Lower leg skin (tissue), 4 donors: ENCODE results near the gene CTNND2. TPM values are rescaled to one million over a fixed set of nuclear protein-coding genes. Genes with fewer than 3 reads are reported as not detected.

Experiments
- DNase-seq, 2 donors: peaks; one replicate each; pipeline ENCODE4 v3.0.0-alpha.2; 2019; ENCODE audit warnings: low spot score in 2 of 2
- H3K4me3 ChIP-seq: fragments of 200-600 bp; sonication (generic); 2 replicates; pipeline ENCODE4 v1.5.1; 2017; ENCODE audit warnings: mild to moderate bottlenecking, low read depth; ENCODE audit not compliant: poor library complexity, severe bottlenecking
- POLR2A ChIP-seq, 2 donors: fragments of 450-650 bp; IDR thresholded peaks; one replicate each; pipeline ENCODE4 v1.6.1; 2016 to 2017; ENCODE audit warnings: antibody characterized with exemption in 2 of 2, mild to moderate bottlenecking in 1 of 2, moderate library complexity in 1 of 2
- WGBS, 2 donors: methylation state at CpG; one replicate each; pipeline ENCODE4 v1.1.5; 2018; 5-methylcytosine and 5-hydroxymethylcytosine counted together
- intact Hi-C: fragments of 100-400 bp; cut with DNase I; formaldehyde crosslinking; loops from one replicate; pipeline ENCODE4 v1.15.0; 2023; ENCODE audit warnings: low total_unique reads
- total RNA-seq, 4 donors: library from RNA; depleted of rRNA; stranded (reverse); fragments of >200 nt; gene quantifications; one replicate each; pipeline ENCODE4 v1.1.0, GENCODE V29; 2016
- TF ChIP-seq, protein P1 (sequence below), 3 donors: fragments of 450-650 bp; IDR thresholded peaks; one replicate each; pipeline ENCODE4 v1.5.1; 2016; ENCODE audit warnings: antibody characterized with exemption in 3 of 3, mild to moderate bottlenecking in 3 of 3, moderate library complexity in 2 of 3

The CTNND2 gene
- total RNA-seq, 4 donors from 2014 or later, result 0.21 to 2.9 (median 0.55) TPM

DNA sequence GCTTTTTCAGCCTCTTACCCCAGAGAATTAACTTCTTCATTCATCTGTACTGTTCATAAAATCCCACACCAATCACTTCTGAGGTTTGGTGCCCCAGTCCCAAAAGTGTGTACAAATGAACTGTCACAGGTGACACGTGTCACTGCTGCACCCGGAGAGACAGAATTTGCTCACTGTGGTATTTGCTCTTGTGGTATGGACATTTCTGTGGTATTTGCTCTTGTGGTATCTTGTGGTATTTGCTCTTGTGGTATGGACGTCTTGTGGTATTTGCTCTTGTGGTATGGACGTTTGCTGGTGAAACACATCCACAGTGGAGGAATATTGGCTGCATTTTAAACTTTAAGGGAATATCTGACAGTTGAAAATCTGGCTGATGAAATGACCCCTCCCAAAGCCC is 928.3 kb downstream of the CTNND2 start:
- 71 to 73% methylated on average over 4 of the region's 4 CpGs for WGBS, 2 donors
- no peak for DNase-seq
- H3K4me3 ChIP-seq, result no peak overlapping the region
- TF ChIP-seq POLR2A (IDR thresholded peaks at IDR 0.05), result no peak
- TF ChIP-seq, protein P1, sequence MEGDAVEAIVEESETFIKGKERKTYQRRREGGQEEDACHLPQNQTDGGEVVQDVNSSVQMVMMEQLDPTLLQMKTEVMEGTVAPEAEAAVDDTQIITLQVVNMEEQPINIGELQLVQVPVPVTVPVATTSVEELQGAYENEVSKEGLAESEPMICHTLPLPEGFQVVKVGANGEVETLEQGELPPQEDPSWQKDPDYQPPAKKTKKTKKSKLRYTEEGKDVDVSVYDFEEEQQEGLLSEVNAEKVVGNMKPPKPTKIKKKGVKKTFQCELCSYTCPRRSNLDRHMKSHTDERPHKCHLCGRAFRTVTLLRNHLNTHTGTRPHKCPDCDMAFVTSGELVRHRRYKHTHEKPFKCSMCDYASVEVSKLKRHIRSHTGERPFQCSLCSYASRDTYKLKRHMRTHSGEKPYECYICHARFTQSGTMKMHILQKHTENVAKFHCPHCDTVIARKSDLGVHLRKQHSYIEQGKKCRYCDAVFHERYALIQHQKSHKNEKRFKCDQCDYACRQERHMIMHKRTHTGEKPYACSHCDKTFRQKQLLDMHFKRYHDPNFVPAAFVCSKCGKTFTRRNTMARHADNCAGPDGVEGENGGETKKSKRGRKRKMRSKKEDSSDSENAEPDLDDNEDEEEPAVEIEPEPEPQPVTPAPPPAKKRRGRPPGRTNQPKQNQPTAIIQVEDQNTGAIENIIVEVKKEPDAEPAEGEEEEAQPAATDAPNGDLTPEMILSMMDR (IDR thresholded peaks at IDR 0.05), result no peak
- intact Hi-C loops, result no loop called here

DNA sequence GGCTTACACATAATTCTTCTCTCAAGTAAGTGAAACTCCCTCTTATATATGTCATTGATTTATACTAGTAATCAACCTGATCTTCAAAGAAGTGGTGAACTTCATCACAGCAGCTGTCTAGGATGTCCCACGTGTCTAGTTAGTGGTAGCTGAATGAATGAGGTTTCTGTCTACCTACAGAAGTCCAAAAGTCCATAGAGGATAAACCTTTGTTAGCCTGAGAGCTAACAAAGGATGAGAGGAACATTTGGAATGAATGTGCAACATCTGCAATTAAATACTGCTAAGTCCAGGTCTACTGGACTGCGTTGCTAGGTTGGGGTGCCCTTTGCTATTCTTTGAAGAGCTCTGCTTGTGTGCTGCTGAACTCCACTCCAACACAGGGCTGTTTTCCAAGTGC is 929.4 kb downstream of the CTNND2 start:
- no peak for DNase-seq
- intact Hi-C loops, result no loop called here
- 74 to 79% methylated on average over 2 of the region's 2 CpGs for WGBS, 2 donors
- TF ChIP-seq POLR2A (IDR thresholded peaks at IDR 0.05), result no peak
- TF ChIP-seq, protein P1 (IDR thresholded peaks at IDR 0.05), result no peak
- no peak overlapping the region for H3K4me3 ChIP-seq

DNA sequence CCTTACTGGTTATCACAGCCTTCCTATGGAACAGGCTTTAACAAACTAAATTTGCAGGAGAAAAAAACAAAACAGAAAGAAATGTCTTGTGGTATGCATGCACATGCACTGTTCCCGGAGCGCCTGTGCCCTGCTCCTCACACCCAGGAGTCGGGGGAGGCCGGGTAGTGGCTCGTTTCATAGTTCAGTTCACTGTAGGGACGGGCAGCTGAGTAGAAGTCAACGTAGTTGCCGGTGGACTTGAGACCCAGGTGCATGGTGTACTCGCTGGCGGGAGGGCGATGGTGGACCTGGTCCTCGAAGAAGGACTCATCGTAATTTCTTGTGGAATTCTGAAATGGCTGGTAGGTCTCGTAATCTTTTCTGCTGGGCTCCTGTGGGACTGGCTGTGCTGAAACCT is 930.9 kb downstream of the CTNND2 start:
- H3K4me3 ChIP-seq, result no peak overlapping the region
- DNase-seq, result no peak
- no peak for TF ChIP-seq POLR2A (IDR thresholded peaks at IDR 0.05)
- TF ChIP-seq, protein P1 (IDR thresholded peaks at IDR 0.05), result no peak
- WGBS, 2 donors, result 87 to 90% methylated on average over 14 of the region's 14 CpGs
- intact Hi-C loops, result no loop called here

DNA sequence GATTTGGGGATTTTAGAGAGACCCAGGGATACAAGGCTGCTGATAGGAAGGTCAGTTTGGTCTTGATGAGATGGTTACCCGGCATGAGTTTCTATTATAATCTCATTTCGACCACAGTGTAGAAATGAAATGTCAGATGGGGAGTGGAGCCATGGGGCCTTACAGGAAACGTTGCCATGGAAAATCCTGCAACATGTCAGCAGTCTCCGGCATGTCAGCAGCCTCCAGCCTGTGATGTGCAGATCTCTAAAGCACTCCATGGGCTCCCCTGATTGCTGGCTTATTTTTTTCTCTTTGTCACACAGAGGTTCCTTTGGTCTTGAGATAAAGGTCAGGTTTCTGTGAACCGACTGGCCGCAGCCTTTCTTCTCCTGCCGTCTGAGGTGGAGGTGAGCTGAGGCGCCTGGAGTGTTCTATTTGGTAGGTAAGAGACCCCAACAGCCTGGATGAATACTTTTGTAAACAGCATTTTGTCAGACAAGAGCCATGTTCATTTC is 934.5 kb downstream of the CTNND2 start:
- no peak for DNase-seq
- H3K4me3 ChIP-seq, result no peak overlapping the region
- intact Hi-C loops, result no loop called here
- no peak for TF ChIP-seq POLR2A (IDR thresholded peaks at IDR 0.05)
- TF ChIP-seq, protein P1 (IDR thresholded peaks at IDR 0.05), result no peak
- WGBS, 2 donors, result 73 to 75% methylated on average over 8 of the region's 8 CpGs

DNA sequence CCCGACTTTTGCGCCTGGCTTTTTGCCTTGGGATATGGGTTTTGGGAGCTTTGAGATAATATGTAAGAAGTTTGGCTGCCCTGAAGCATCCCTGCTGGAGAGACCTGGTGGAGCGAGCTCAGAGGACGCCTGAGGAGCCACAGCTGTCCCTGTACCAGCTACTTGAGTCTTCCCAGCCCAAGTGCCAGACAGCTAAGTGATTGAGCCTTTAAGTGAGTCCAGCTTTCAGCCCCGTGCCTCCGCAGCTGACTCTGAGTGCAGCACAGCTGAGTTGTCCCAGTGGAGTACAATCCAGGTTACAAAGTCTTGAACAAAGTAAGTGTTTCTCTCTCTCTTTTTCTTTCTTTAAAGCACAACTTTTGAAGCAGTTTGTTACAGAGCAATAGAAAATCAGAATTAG is 939.4 kb downstream of the CTNND2 start:
- 51 to 53% methylated on average over 6 of the region's 6 CpGs for WGBS, 2 donors
- intact Hi-C loops, result no loop called here
- DNase-seq, result no peak
- no peak overlapping the region for H3K4me3 ChIP-seq
- TF ChIP-seq, protein P1 (IDR thresholded peaks at IDR 0.05), result no peak
- TF ChIP-seq POLR2A (IDR thresholded peaks at IDR 0.05), result no peak

DNA sequence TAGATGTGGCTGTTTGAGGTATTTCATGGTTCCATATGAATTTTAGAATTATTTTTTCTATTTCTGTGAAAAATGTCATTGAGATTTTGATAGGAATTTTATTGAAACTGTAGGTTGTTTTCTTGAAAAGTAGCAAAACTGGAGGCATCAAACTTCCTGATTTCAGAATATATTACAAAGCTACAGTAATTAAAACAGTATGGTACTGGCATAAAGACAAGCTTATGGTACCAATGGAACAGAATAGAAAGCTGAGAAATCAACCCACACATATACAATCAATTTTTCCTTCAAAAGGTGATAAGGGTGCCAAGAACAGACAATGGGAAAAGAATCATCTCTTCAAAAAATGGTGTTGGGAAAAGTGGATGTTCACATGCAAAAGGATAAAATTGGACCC is 945.5 kb downstream of the CTNND2 start:
- no peak overlapping the region for H3K4me3 ChIP-seq
- no peak for DNase-seq
- TF ChIP-seq, protein P1 (IDR thresholded peaks at IDR 0.05), result no peak
- no peak for TF ChIP-seq POLR2A (IDR thresholded peaks at IDR 0.05)
- intact Hi-C loops, result no loop called here
